HG03108 (cell line): ENCODE measurements around the gene SLC38A2.

Source experiments
- ATAC-seq: cut with Tn5 transposase; IDR thresholded peaks from one replicate; pipeline ENCODE4 v1.9.1; 2021; ENCODE audit warnings: moderate library complexity; ENCODE audit not compliant: unreplicated experiment

SLC38A2 gene

DNA sequence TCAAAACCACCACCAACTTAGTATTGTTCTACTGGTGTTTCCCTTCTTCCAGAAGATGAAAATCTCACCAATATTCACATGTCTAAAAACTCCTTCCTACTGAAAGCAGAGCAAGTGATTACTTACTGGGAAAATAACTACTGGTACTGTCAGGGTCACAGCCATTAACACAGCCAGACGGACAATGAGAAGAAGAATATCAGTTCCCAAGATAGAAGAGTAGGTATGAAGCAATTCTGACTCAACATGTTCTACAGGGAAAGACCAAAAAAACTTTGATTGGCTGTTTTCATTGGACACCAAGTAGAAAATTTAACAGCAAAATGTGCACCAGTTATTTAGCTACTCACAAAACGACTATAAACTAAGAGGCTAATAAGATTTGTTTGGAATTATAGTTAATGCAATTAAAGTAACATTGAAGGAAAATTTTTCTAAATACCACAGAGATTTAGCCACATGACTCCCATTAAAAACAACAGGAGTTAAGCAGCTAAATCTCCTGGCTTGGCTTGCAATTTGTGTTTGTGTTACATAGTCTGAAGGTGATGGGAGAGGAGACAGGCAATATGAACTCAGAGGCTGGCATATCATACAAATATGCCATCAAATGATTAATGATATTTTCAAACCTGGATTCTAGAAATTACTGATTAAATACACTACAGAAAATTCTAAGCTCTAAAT lies 9.5 kb downstream of the SLC38A2 start:
- no peak for ATAC-seq

DNA sequence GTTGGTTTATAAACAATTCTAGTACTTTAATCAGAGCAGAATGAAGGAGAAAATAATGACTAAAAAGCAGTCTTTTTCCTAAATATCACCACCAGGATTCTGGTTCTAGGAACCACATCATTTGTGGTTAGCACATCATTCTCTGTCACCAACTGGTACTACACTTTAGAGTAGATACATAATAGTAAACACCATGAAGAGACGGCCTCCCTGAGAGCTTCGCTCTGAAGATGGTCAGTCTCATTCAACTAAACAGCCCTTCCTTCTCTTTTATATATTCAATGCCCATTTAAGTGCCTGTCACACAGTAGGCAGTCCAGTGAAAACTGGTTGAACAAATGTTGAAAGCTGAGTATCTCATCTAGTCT lies 10.9 kb downstream of the SLC38A2 start:
- no peak for ATAC-seq

DNA sequence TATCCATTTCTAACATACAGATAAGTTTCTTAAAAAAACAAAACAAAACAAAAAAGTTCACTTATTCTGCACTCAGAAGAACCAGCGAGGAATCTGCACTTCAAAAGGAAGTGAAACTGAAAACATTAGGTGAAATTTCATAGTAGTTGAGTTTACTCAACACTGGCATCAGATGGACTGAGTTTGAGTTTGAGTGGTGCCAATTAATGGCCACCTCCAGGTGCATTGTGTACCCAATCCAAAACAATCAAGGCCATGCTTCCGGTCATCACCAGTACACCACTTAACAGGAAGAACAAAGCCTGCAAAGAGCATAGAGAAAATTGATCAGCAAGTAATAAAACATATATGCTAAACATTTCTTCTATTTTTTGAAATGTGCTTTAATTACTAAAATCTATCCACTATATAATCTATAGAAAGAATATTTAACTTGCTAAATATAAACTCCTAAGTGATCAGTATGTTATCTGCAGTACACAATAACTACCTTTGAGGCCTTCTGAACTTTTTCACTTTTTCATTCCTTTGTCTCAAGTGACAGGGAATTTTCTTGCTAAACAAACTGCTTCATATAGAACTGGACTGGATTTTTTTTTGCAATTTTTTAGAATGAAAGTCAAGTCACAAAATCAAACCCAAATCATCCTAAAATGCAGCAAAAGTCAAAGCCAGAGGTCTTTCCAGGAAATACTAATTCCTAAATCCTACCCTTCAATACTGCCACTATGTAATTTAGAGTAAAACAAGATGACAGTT lies 11.5 kb downstream of the SLC38A2 start:
- ATAC-seq = no peak

DNA sequence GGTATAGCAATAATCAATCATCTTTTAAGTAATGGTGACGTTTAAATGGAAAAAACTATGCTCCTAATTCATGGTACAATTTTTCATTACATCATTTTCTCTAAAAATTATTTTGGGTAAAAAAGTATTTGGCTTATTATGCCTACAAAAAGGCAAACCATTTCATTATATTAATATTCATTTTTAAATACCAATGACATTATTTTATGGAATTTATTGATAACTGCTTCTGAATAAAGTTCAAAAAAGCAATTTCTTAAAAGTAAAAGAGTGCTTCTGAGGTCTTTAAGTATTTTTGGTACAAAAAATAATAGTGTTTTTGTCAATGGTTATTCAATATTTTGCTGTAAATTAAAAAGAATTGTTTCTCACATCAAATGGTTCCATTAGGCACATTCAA lies 12.2 kb downstream of the SLC38A2 start:
- ATAC-seq = no peak

DNA sequence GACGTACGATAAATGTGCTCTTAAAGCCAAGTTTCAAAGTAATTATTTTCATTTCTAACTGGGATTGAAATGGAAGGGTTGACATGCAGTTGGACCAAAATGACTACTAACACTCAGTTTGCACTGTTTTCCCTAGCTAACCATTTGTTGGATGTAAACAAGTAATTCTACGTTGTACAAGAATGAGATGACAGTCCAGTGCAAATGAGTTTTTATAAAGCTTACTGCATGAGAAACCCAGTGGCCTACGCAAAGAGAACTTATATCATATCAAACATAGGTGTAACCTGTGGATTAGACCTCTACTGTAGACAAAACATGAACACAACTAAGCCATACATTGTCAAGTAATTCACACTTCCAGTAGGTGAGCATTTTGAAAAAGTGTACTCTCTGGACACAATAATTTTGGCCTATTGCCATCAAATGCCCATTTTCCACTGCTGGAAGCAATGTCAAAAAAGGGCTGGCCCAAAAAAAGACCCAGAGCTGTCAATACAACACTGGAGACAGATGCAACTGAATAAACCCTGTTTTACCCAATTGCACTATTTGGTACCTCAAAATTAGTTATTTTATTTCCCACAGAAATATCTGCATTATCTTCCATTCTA lies 12.8 kb downstream of the SLC38A2 start:
- ATAC-seq = no peak

DNA sequence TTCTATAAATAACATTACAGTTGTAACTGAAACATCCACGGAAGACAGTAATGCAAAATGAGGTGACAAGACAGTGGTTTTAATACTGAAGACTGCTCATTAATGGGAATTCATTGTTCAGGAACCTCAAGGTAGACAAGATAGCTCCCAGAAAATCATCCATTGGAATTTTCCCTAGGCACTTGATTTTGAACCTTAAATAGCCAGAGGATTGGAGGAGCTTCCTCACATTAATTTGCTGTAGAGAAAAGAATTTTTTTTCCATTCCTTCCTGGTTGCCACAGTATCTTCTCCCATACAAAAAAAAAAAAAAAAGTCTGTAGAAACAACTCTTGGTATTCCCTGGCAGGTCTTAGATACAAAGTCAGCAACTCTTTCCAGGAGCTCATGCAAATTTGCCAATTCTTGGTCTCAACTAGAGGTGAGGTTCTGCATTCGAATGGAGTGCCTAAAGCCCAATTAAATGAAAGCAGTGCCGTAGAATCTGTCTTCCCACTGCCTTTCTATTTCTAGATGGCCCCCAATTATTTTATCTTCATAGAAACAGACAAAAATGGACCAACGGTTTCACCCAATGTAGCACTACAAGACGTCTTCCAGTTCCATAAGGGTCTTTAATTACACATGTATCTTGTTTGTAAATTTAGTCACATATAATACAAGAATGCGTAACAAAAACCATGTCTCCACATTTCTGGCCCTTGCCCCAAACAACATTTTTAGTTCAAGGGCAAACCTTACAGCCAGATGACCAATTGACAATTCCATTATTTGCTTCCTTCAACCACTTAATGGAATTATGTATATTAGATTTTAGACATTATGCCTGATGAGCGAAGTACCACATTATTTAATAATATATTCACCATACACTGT lies 13.5 kb downstream of the SLC38A2 start:
- no peak for ATAC-seq

DNA sequence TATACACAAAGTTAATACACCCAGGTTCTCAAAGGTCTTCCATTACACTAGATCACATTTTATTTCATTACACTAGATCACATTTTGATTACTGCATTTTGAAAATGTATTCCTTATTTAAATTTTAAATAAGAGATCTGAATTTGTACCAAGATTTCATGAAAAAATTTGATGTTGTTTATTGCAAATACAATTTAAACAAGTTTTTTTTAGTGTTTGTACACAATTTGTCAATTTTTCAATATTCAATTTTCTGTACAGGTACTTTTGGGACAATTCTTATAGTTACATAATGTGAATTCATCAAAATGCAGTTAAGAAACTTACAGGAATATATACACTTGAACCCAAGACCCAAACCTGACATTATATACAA lies 14.3 kb downstream of the SLC38A2 start:
- no peak for ATAC-seq

DNA sequence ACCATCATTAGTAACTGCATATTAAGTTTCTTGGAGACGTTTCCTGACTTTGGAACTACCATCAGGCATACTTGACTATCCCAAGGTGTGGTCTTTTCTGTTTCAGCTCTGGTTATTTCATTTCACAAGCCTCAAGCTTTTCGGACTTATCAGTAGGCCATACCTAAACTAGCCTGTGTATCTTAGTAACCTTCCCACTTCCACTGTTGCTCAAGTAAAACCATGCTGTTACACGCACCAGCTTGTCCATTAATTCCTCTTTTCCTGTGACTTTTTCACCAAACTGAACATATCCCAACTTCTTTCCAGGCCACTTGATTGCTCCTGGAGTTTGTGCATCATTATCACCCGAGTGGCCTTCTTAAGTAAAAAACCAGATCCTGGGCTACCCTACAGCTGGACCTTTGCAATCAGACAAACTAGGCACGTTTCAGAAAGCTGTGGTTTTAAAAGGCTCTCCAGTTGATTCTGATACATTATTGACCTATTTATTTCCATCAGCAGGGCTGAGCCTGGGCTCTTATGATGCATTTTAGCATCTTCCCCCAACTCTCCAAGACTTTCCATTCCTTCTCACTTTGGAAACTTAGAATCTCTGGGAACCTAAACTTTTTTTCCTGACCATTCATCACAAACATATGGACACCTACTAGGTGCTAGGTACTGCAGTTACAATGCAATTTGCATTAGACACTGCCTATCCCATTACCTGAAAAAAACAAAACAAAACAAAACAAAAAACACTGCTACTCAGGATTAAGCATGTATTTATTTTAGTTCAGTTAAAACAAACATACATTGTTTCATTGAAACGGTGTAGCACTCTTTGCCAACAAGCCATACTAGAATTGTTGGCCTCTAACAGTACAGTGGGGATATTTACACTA lies 14.9 kb downstream of the SLC38A2 start:
- ATAC-seq = no peak

DNA sequence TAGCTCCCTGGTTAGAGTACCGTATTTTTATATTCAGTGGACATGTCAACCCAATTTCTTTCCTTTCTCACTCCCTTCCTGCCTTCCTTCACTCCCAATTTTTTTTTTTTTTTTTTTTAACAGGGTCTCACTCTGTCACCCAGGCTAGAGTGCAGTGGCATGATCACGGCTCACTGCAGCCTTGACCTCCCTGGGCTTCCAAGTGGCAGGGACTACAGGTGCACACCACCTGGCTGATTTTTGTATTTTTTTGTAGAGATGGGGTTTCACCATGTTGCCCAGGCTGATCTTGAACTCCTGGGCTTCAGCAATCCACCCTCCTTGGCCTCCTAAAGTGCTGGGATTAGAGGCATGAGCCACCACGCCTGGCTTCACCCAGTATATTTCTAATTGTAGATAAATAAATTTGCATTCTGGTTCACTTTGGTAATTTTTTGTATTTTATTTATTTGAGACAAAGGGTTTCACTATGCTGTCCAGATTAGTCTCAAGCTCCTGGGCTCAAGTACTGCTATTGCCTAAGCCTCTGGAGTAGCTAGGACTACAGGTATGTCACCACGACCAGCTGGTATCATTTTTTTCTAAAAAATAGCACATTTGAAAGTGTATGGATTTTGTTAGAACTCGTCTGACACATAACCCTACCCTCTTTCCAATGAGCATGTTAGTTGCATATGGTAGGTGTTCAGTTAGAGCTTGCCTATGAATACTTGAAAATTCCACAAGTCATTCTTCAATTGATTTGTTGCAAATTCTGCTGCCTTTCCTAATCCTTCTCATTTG lies 15.7 kb downstream of the SLC38A2 start:
- ATAC-seq = no peak

DNA sequence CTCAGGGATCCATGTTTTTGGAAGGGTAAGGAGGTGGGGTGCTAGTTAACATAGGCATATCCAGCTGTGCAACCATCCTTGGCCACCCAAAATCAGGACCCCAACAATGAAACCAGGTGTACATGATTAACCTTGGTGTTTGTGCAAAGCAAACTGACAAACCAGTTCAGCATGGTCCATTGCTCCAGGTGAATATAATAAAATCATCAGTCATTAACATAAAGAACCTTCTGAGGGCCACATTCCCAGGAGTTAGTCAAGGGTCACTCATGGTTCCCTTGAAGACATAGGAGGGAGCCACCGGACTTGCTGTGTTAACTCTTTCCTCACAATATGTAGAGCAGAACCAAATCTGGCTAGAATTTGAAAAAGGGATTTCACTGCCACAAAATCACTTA lies 17.8 kb downstream of the SLC38A2 start:
- ATAC-seq = no peak

DNA sequence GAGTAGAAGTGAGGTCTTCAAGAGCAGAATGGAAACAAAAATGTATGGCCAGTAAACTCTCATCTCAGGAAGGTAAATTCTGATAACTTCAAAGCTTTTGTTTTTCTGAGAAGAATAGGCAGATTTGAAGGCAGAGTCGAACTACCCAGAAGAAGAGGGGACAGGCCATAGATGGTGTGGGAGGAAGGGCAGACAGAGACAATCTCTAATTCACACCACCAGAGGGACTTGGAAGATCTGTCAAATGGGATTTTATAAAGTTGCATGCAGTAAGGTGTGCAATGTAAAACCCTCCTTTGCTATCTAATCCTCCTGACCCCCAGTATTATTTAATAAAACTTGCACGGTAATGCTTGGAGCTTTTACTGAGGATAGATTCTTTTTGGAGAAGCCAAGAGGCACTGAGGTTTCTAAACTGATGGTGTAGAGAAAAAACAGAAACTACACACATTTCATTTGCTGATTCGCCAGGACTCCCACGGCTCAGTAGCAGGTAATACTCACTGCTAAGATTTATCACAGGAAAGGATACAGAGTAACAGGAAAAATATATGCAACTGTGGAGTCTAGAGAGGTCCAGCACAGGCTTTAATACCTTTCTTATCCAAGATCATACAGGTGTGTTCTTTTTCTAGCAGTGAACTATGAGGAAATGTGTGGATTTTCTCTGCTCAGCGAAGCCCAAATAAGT lies 18.3 kb downstream of the SLC38A2 start:
- ATAC-seq = no peak

DNA sequence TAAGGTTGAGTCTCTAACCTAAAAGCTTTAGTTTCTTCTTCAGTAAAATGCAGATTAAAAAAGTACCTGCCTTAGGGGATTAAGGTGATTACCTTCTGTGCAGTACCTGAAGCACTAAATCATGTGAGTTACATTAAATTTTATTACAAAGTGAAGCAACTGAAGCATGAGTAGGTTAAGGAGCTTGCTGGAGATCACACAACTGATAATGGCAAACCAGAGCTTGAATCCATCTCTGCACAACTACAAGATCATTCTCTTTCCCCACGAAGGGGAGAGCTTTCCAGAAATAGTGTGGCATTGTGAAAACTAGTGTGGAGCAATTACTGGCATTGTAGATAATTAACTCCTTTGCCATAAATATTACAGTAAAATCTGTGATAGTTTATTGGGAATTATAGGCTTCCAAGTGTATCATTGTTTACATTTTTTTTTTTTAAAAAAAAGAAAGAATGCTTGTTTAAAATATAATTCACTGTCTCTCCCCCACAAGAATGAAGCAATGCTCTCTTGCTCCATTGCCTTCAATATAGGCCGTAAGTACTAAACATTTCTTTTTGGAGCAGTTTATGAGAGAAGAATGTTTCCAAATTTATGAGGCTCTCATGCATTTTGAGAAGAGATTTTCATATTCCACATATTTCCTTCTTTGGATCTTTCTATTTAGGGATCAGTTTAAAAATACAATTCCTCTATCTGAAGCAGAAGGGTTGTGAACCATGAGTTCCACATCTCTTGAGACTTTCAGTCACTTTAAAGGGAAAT lies 20.5 kb downstream of the SLC38A2 start:
- no peak for ATAC-seq

DNA sequence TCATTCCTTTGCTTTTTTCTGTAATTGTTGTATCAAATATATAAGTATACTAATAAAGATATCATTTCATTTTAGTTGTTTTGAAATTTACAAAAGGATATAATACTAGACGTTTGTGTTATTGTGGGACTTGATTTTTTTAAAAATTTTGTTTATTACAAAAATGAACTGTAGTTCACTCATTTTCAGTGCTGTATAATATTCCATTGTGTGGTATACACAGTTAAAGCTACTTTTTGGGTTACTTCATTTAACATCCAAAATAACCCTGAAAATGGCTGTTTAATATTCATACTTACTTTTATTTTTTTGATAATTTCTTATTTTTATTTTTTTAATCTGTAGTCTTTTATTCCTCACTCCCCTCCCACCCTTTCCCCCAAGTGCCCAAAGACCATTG lies 21.4 kb downstream of the SLC38A2 start:
- ATAC-seq = no peak

DNA sequence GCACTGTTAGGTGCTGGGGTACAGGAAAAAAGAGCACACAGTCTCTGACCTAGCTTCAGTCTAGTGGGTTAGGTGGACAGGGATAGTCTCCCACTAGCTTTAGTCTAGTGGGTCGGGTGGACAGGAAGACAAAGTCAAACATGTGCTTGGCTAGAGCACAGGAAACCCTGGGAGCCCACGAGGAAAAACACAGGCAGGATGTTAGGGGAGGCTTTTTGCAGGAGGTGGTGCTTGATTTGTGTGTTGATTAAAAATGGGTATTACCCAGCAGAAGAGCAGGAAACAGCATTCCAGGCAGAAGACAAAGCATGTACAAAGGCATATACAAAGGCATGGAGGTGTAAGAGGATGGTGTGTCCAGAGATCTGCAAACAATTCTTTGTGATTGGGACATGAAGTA lies 23.3 kb downstream of the SLC38A2 start:
- no peak for ATAC-seq

DNA sequence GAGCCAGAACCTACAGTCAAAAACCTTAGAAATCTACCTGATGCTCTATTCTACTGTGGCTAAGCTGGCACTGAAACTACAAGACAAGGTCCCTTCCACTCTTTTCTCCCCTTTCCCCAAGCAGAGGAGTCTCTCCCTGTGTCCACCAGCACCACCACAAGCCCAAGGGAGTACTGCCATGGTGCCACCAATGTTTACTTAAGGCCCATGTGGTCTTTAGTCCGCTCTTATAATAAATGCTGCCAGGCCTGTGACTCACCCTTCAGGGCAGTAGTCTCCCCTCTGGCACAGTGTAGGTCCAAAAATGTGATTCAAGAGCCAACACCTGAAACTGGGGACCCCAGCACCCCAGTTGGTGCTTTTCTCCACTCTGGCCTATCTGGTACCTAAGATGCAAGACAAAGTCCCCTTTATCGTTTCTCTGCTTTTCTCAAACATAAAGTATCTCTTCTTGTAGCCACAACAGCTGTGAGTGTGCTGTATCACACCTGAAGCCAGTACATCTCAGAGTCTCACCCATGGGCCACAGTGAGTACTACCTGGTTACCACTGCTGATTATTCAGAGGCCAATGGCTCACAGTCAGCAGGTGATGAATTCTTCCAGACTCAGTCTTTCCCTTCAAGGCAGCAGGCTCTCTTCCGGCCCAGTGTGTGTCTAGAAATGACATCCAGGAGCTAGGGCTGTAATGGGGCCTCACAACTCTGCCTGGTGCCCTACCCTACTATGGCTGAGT lies 29.3 kb downstream of the SLC38A2 start:
- no peak for ATAC-seq

DNA sequence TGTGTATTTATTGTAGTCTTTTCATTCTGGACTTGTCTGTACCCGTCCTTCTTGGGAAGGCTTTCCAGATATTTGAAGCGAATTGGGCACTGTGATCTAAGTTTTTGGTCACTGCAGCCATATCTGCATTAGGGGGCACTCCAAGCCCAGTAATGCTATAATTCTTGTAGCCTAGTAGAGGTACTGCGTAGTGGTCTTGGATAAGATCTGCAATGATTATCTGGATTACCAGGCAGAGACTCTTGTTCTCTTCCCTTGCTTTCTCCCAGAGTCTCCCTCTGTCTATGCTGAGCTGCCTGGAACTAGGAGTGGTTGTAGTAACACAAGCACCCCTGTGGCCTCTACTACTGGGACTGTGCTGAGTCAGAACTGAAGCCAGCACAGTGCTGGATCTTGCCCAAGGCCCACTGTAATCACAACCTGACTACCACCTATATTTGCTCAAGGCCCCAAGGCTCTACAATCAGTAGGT lies 30.0 kb downstream of the SLC38A2 start:
- ATAC-seq = no peak

DNA sequence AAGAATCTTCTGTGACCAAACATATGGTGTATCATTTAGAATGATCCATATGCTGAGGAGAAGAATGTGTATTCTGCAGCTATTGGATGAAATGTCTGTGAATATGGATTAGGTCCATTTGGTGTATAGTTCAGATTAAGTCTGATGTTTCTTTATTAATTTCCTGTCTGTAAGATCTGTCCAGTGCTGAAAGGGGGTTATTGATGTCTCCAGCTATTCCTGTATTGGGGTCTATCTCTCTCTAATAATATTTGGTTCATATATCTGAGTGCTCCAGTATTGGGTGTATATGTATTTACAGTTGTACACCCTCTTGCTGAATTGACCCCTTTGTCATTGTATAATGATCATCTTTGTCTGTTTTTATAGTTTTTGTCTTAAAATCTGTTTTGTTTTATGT lies 33.5 kb downstream of the SLC38A2 start:
- no peak for ATAC-seq

DNA sequence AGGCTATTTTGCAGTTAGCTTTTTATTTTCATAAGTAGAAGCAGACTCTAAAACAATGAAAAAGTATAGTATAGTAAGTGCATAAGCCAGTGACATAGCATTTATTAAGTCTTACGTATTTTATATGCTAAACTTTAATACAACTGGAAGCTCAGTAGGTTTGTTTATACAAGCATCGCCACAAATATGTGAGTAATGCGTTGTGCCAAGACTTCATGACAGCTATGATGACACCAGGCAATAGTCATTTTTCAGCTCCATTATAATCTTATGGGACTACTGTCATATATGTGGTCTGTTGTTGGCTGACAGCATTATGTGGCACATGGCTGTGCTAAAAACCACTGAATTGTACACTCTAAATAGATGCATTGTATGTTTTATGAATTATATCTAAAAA lies 40.3 kb downstream of the SLC38A2 start:
- no peak for ATAC-seq
